ENCODE measurements around the gene POU6F2.
"Not testable (repeated sequence)": the region's sequence is repeated elsewhere in the genome, so short reads cannot be mapped to it uniquely, and the experiment has no call there.

Gene POU6F2

GRCh38 chr7:39313974-39314373, 336.3 kb downstream of the POU6F2 start:
- no peak for DNase-seq

GRCh38 chr7:39317107-39317506, 339.4 kb downstream of the POU6F2 start:
- no peak for DNase-seq

GRCh38 chr7:39317896-39318295, 340.2 kb downstream of the POU6F2 start:
- no peak for DNase-seq

- peak; percentile 7 for DNase-seq
These were observed 343.5 kb downstream of the POU6F2 start for GRCh38 chr7:39321245-39321644.

GRCh38 chr7:39321909-39322498, 344.3 kb downstream of the POU6F2 start:
- DNase-seq = no peak

- no peak for DNase-seq
These were observed 346.5 kb downstream of the POU6F2 start for GRCh38 chr7:39324139-39324760.

GRCh38 chr7:39331607-39332006, 353.9 kb downstream of the POU6F2 start:
- DNase-seq = not testable (repeated sequence)

GRCh38 chr7:39332142-39332541, 354.4 kb downstream of the POU6F2 start:
- DNase-seq = no peak

- DNase-seq = no peak
These were observed 356.0 kb downstream of the POU6F2 start for GRCh38 chr7:39333701-39334100.

GRCh38 chr7:39336442-39336841, 358.7 kb downstream of the POU6F2 start:
- DNase-seq = no peak

- no peak for DNase-seq
These were observed 361.0 kb downstream of the POU6F2 start for GRCh38 chr7:39338716-39339115.

GRCh38 chr7:39339591-39339990, 361.9 kb downstream of the POU6F2 start:
- DNase-seq = no peak

- DNase-seq = no peak
These were observed 363.4 kb downstream of the POU6F2 start for GRCh38 chr7:39341083-39341482.

- DNase-seq = no peak
These were observed 365.1 kb downstream of the POU6F2 start for GRCh38 chr7:39342763-39343162.

GRCh38 chr7:39349452-39350123, 371.9 kb downstream of the POU6F2 start:
- no peak for DNase-seq

GRCh38 chr7:39353615-39354376, 376.1 kb downstream of the POU6F2 start:
- DNase-seq = peak; percentile 71

GRCh38 chr7:39355664-39356063, 378.0 kb downstream of the POU6F2 start:
- no peak for DNase-seq

- DNase-seq = no peak
These were observed 378.6 kb downstream of the POU6F2 start for GRCh38 chr7:39356172-39356925.

GRCh38 chr7:39357648-39358047, 379.9 kb downstream of the POU6F2 start:
- no peak for DNase-seq

GRCh38 chr7:39360038-39360437, 382.3 kb downstream of the POU6F2 start:
- DNase-seq = no peak

- DNase-seq = no peak
These were observed 383.1 kb downstream of the POU6F2 start for GRCh38 chr7:39360766-39361165.

- no peak for DNase-seq
These were observed 388.1 kb downstream of the POU6F2 start for GRCh38 chr7:39365751-39366295.

- DNase-seq = no peak
These were observed 389.7 kb downstream of the POU6F2 start for GRCh38 chr7:39367451-39367850.
